ENCODE data around the gene XRCC4. TPM values are rescaled to one million over a fixed set of nuclear protein-coding genes. Genes with fewer than 3 reads are reported as not detected.

Gene XRCC4
- total and polyA plus RNA-seq, 4 donors, result 2.3 to 4.9 (median 3.0) TPM

- H3K9ac ChIP-seq (ENCODE audit: low read depth in 1 of 2, low read length in 2 of 2), result no peak overlapping the region
- WGBS, result 90% methylated on average over 2 of the region's 2 CpGs
- no peak for DNase-seq (ENCODE audit: low spot score)
- H3K36me3 ChIP-seq (ENCODE audit: control insufficient read depth in 4 of 4, insufficient read depth in 3 of 4, low read depth in 1 of 4, low read length in 3 of 4), result no peaks in the 10 kb centered on the region
- H3K27me3 ChIP-seq (ENCODE audit: control insufficient read depth in 4 of 4, insufficient read depth in 4 of 4, low read length in 3 of 4), result no peaks in the 10 kb centered on the region
- no peaks in the 10 kb centered on the region for H3K4me1 ChIP-seq (ENCODE audit: control insufficient read depth in 4 of 4, insufficient read depth in 4 of 4, low read length in 3 of 4)
- no peak overlapping the region for H3K4me3 ChIP-seq (ENCODE audit: low read depth in 1 of 3, low read length in 3 of 3)
- TF ChIP-seq GABPA (IDR thresholded peaks at IDR 0.05 in 1 of 2, conservative IDR thresholded peaks at IDR 0.05 in 1 of 2) (no peak), HNF4G (IDR thresholded peaks at IDR 0.05) (no peak)
- peaks cover 0 to 2% (median 0%) of the 10 kb centered on the region in 4 donors for H3K9me3 ChIP-seq (ENCODE audit: control insufficient read depth in 4 of 4, low read length in 3 of 4)
- no peak overlapping the region for H3K27ac ChIP-seq (ENCODE audit: low read depth in 1 of 2, low read length in 2 of 2)
These were observed 15.3 kb downstream of the XRCC4 start for GRCh38 chr5:83092619-83093018.

- TF ChIP-seq REST (IDR thresholded peaks at IDR 0.05), result no peak
- TF ChIP-seq GABPA (IDR thresholded peaks at IDR 0.05 in 1 of 2, conservative IDR thresholded peaks at IDR 0.05 in 1 of 2), result no peak
- no peak for TF ChIP-seq NR2F2 (IDR thresholded peaks at IDR 0.05)
- TF ChIP-seq JUND (IDR thresholded peaks at IDR 0.05), result no peak
- no peak for TF ChIP-seq CTCF (IDR thresholded peaks at IDR 0.05; ENCODE audit: low read depth, low read length, missing input control)
- no peak for TF ChIP-seq RAD21 (IDR thresholded peaks at IDR 0.05)
- TF ChIP-seq HNF4G (IDR thresholded peaks at IDR 0.05), result no peak
- no peak for TF ChIP-seq FOXA1 (IDR thresholded peaks at IDR 0.05)
- TF ChIP-seq HNF4A (conservative IDR thresholded peaks at IDR 0.05), result no peak
- no peak for TF ChIP-seq MAX (IDR thresholded peaks at IDR 0.05)
- Histone ChIP-seq H3K4me3 (ENCODE audit: low read depth in 1 of 3, low read length in 3 of 3) (no peak overlapping the region), H3K36me3 (ENCODE audit: control insufficient read depth in 4 of 4, insufficient read depth in 3 of 4, low read depth in 1 of 4, low read length in 3 of 4) (no peaks in the 10 kb centered on the region), H3K27me3 (ENCODE audit: control insufficient read depth in 4 of 4, insufficient read depth in 4 of 4, low read length in 3 of 4) (no peaks in the 10 kb centered on the region), H3K9me3 (ENCODE audit: control insufficient read depth in 4 of 4, low read length in 3 of 4) (peaks cover 0 to 2% (median 0%) of the 10 kb centered on the region in 4 donors), H3K9ac (ENCODE audit: low read depth in 1 of 2, low read length in 2 of 2) (no peak overlapping the region), H3K27ac (ENCODE audit: low read depth in 1 of 2, low read length in 2 of 2) (no peak overlapping the region), H3K4me1 (ENCODE audit: control insufficient read depth in 4 of 4, insufficient read depth in 4 of 4, low read length in 3 of 4) (no peaks in the 10 kb centered on the region)
- DNase-seq (ENCODE audit: low spot score), result no peak
- WGBS, result 96% methylated on average over 4 of the region's 4 CpGs
These were observed 16.3 kb downstream of the XRCC4 start for GRCh38 chr5:83093692-83094091.

- no peak for DNase-seq (ENCODE audit: low spot score)
- Histone ChIP-seq H3K9ac (ENCODE audit: low read depth in 1 of 2, low read length in 2 of 2) (no peak overlapping the region), H3K4me3 (ENCODE audit: low read depth in 1 of 3, low read length in 3 of 3) (no peak overlapping the region), H3K4me1 (ENCODE audit: control insufficient read depth in 4 of 4, insufficient read depth in 4 of 4, low read length in 3 of 4) (no peaks in the 10 kb centered on the region), H3K27ac (ENCODE audit: low read depth in 1 of 2, low read length in 2 of 2) (no peak overlapping the region), H3K9me3 (ENCODE audit: control insufficient read depth in 4 of 4, low read length in 3 of 4) (peaks cover 0 to 2% (median 0%) of the 10 kb centered on the region in 4 donors), H3K27me3 (ENCODE audit: control insufficient read depth in 4 of 4, insufficient read depth in 4 of 4, low read length in 3 of 4) (no peaks in the 10 kb centered on the region), H3K36me3 (ENCODE audit: control insufficient read depth in 4 of 4, insufficient read depth in 3 of 4, low read depth in 1 of 4, low read length in 3 of 4) (no peaks in the 10 kb centered on the region)
- 91% methylated on average over 3 of the region's 3 CpGs for WGBS
- no peak for TF ChIP-seq ZBTB33 (IDR thresholded peaks at IDR 0.05)
- TF ChIP-seq NR2F2 (IDR thresholded peaks at IDR 0.05), result no peak
- TF ChIP-seq CTCF (IDR thresholded peaks at IDR 0.05; ENCODE audit: low read depth, low read length, missing input control), result no peak
- no peak for TF ChIP-seq RXRA (IDR thresholded peaks at IDR 0.05)
- TF ChIP-seq GABPA (IDR thresholded peaks at IDR 0.05 in 1 of 2, conservative IDR thresholded peaks at IDR 0.05 in 1 of 2), result no peak
- no peak for TF ChIP-seq JUND (IDR thresholded peaks at IDR 0.05)
- TF ChIP-seq ATF3 (IDR thresholded peaks at IDR 0.05), result no peak
- TF ChIP-seq SP1 (IDR thresholded peaks at IDR 0.05), result no peak
These were observed 18.0 kb downstream of the XRCC4 start for GRCh38 chr5:83095163-83095956.
